Measurements from ENCODE around the gene PIEZO2. TPM values are rescaled to one million over a fixed set of nuclear protein-coding genes. Genes with fewer than 3 reads are reported as not detected.

Gene PIEZO2
- total and polyA plus RNA-seq, 2 of the 8 experiments (the other 6 are each of a cell fraction or from before 2014, with no cell fraction given): 4.7 to 16.5 TPM

DNA sequence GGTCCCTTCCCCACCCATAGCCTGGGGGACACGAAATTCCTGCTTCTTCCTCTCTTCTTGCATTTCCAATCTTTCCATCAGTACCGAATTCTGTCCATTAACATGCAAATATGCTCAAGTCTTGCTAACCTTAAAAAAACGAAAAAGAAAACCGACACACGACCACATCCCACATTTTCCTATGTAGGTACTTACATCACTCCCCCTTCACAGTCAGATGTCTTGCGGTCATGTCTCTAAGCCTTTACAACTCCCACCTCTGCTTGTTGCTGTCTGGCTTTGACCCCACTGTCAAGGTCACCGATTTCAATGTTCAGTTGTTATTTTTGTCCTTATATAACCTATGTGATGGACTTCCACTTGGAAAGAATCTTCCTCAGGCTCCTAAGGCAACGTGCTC is 404.1 kb downstream of the PIEZO2 start (continued):
- TF ChIP-seq, protein P1, sequence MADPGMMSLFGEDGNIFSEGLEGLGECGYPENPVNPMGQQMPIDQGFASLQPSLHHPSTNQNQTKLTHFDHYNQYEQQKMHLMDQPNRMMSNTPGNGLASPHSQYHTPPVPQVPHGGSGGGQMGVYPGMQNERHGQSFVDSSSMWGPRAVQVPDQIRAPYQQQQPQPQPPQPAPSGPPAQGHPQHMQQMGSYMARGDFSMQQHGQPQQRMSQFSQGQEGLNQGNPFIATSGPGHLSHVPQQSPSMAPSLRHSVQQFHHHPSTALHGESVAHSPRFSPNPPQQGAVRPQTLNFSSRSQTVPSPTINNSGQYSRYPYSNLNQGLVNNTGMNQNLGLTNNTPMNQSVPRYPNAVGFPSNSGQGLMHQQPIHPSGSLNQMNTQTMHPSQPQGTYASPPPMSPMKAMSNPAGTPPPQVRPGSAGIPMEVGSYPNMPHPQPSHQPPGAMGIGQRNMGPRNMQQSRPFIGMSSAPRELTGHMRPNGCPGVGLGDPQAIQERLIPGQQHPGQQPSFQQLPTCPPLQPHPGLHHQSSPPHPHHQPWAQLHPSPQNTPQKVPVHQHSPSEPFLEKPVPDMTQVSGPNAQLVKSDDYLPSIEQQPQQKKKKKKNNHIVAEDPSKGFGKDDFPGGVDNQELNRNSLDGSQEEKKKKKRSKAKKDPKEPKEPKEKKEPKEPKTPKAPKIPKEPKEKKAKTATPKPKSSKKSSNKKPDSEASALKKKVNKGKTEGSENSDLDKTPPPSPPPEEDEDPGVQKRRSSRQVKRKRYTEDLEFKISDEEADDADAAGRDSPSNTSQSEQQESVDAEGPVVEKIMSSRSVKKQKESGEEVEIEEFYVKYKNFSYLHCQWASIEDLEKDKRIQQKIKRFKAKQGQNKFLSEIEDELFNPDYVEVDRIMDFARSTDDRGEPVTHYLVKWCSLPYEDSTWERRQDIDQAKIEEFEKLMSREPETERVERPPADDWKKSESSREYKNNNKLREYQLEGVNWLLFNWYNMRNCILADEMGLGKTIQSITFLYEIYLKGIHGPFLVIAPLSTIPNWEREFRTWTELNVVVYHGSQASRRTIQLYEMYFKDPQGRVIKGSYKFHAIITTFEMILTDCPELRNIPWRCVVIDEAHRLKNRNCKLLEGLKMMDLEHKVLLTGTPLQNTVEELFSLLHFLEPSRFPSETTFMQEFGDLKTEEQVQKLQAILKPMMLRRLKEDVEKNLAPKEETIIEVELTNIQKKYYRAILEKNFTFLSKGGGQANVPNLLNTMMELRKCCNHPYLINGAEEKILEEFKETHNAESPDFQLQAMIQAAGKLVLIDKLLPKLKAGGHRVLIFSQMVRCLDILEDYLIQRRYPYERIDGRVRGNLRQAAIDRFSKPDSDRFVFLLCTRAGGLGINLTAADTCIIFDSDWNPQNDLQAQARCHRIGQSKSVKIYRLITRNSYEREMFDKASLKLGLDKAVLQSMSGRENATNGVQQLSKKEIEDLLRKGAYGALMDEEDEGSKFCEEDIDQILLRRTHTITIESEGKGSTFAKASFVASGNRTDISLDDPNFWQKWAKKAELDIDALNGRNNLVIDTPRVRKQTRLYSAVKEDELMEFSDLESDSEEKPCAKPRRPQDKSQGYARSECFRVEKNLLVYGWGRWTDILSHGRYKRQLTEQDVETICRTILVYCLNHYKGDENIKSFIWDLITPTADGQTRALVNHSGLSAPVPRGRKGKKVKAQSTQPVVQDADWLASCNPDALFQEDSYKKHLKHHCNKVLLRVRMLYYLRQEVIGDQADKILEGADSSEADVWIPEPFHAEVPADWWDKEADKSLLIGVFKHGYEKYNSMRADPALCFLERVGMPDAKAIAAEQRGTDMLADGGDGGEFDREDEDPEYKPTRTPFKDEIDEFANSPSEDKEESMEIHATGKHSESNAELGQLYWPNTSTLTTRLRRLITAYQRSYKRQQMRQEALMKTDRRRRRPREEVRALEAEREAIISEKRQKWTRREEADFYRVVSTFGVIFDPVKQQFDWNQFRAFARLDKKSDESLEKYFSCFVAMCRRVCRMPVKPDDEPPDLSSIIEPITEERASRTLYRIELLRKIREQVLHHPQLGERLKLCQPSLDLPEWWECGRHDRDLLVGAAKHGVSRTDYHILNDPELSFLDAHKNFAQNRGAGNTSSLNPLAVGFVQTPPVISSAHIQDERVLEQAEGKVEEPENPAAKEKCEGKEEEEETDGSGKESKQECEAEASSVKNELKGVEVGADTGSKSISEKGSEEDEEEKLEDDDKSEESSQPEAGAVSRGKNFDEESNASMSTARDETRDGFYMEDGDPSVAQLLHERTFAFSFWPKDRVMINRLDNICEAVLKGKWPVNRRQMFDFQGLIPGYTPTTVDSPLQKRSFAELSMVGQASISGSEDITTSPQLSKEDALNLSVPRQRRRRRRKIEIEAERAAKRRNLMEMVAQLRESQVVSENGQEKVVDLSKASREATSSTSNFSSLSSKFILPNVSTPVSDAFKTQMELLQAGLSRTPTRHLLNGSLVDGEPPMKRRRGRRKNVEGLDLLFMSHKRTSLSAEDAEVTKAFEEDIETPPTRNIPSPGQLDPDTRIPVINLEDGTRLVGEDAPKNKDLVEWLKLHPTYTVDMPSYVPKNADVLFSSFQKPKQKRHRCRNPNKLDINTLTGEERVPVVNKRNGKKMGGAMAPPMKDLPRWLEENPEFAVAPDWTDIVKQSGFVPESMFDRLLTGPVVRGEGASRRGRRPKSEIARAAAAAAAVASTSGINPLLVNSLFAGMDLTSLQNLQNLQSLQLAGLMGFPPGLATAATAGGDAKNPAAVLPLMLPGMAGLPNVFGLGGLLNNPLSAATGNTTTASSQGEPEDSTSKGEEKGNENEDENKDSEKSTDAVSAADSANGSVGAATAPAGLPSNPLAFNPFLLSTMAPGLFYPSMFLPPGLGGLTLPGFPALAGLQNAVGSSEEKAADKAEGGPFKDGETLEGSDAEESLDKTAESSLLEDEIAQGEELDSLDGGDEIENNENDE (IDR thresholded peaks at IDR 0.05; ENCODE audit: insufficient replicate concordance, low read length): no peak
- TF ChIP-seq SIN3A (conservative IDR thresholded peaks at IDR 0.05 in 1 of 2, IDR thresholded peaks at IDR 0.05 in 1 of 2; ENCODE audit: low read depth in 1 of 2, low read length in 2 of 2): no peak
- TF ChIP-seq TBP (IDR thresholded peaks at IDR 0.05; ENCODE audit: low read depth, low read length): no peak
